OCI-LY1 (cell line): ENCODE measurements around the gene SEMA3D.

Experiments
- H2AFZ ChIP-seq: fragments of 200-600 bp; sonication (generic), shearing (Covaris generic); 2 replicates; pipeline ENCODE4 v1.6.0; 2014; ENCODE audit warnings: antibody characterized with exemption, mild to moderate bottlenecking, low read length
- H3F3A ChIP-seq: fragments of 200-600 bp; sonication (generic), shearing (Covaris generic); 2 replicates; pipeline ENCODE4 v1.6.0; 2014; ENCODE audit warnings: mild to moderate bottlenecking, antibody characterized with exemption, low read length, moderate library complexity; ENCODE audit not compliant: insufficient read depth
- H3K27ac ChIP-seq: fragments of 200-600 bp; sonication (generic); 2 replicates; pipeline ENCODE4 v1.5.1; 2014; ENCODE audit warnings: low read length, mixed run types, mild to moderate bottlenecking, low read depth; ENCODE audit not compliant: poor library complexity, severe bottlenecking
- H3K27me3 ChIP-seq: fragments of 200-600 bp; sonication (generic); 2 replicates; pipeline ENCODE4 v1.6.0; 2014; ENCODE audit warnings: antibody characterized with exemption, mild to moderate bottlenecking, low read length, moderate library complexity; ENCODE audit not compliant: insufficient read depth
- H3K36me3 ChIP-seq: fragments of 200-600 bp; sonication (generic); 2 replicates; pipeline ENCODE4 v1.6.1; 2014; ENCODE audit warnings: mild to moderate bottlenecking, antibody characterized with exemption, low read length, moderate library complexity, mixed read lengths; ENCODE audit not compliant: insufficient read depth
- H3K4me1 ChIP-seq: fragments of 200-600 bp; sonication (generic); 2 replicates; pipeline ENCODE4 v1.5.1; 2014; ENCODE audit warnings: mild to moderate bottlenecking, low read length, moderate library complexity; ENCODE audit not compliant: insufficient read depth, severe bottlenecking
- H3K4me2 ChIP-seq: fragments of 200-600 bp; sonication (generic), shearing (Covaris generic); 2 replicates; pipeline ENCODE4 v1.6.1; 2014; ENCODE audit warnings: low read length
- H3K4me3 ChIP-seq: fragments of 200-600 bp; sonication (generic); 2 replicates; pipeline ENCODE4 v1.5.1; 2014; ENCODE audit warnings: low read length, low read depth, mild to moderate bottlenecking, mixed read lengths; ENCODE audit not compliant: poor library complexity, severe bottlenecking
- H3K79me2 ChIP-seq: fragments of 200-600 bp; shearing (Covaris generic); 2 replicates; pipeline ENCODE4 v1.6.1; 2016; ENCODE audit warnings: mixed run types, low read length, mixed read lengths; ENCODE audit not compliant: insufficient read depth
- H3K9ac ChIP-seq: fragments of 200-600 bp; sonication (generic), shearing (Covaris generic); 2 replicates; pipeline ENCODE4 v1.6.1; 2014; ENCODE audit warnings: mild to moderate bottlenecking, low read length, mixed read lengths
- H3K9me2 ChIP-seq: fragments of 200-600 bp; sonication (generic), shearing (Covaris generic); 2 replicates; pipeline ENCODE4 v1.6.1; 2014; ENCODE audit warnings: low read depth, mild to moderate bottlenecking, low read length, mixed read lengths
- H3K9me3 ChIP-seq: fragments of 200-600 bp; shearing (Covaris generic); 2 replicates; pipeline ENCODE4 v1.6.1; 2014; ENCODE audit warnings: low read length, mixed read lengths
- H4K20me1 ChIP-seq: fragments of 200-600 bp; sonication (generic), shearing (Covaris generic); 2 replicates; pipeline ENCODE4 v1.6.0; 2016; ENCODE audit warnings: mild to moderate bottlenecking, low read length; ENCODE audit not compliant: insufficient read depth
- EZH2 ChIP-seq: fragments of 200-600 bp; sonication (generic), shearing (Covaris generic); IDR thresholded peaks from 2 replicates; pipeline ENCODE4 v1.8.0; 2017; ENCODE audit warnings: borderline replicate concordance, mixed run types, mild to moderate bottlenecking, antibody characterized with exemption, low read length, moderate library complexity, mixed read lengths
- TF ChIP-seq, protein P1 (sequence below): fragments of 200-600 bp; sonication (generic), shearing (Covaris generic); IDR thresholded peaks from 2 replicates; pipeline ENCODE4 v1.5.1; 2017; ENCODE audit warnings: mild to moderate bottlenecking, antibody characterized with exemption, low read length, moderate library complexity, mixed read lengths

The SEMA3D gene

DNA sequence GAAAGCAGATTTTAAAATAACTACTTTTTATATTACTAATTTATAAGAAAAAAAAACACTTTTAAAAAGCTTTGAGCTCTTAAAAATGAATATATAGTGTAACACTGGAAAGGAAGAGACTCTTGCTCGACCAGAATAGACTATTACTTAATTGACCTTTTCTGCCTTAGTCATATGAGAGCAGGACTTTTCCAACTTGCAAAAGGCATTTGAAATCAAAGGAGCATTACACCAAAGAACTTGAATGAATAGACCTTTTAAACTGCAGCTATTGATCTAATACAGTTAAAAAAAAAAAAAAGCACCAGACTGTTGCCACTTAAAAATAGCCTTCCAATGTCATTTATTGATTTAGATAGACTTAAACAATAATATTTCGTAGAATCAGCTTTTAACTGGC lies 17.2 kb upstream of the SEMA3D start:
- H3F3A ChIP-seq, result no peaks in the 10 kb centered on the region
- no peak overlapping the region for H3K4me3 ChIP-seq
- no peaks in the 10 kb centered on the region for H4K20me1 ChIP-seq
- no peak overlapping the region for H3K27ac ChIP-seq
- H3K9me2 ChIP-seq, result no peaks in the 10 kb centered on the region
- H3K9ac ChIP-seq, result no peak overlapping the region
- no peaks in the 10 kb centered on the region for H3K9me3 ChIP-seq
- H3K27me3 ChIP-seq, result no peaks in the 10 kb centered on the region
- no peaks in the 10 kb centered on the region for H3K36me3 ChIP-seq
- H3K4me2 ChIP-seq, result no peak overlapping the region
- no peaks in the 10 kb centered on the region for H3K79me2 ChIP-seq
- no peak overlapping the region for H2AFZ ChIP-seq
- TF ChIP-seq, protein P1, sequence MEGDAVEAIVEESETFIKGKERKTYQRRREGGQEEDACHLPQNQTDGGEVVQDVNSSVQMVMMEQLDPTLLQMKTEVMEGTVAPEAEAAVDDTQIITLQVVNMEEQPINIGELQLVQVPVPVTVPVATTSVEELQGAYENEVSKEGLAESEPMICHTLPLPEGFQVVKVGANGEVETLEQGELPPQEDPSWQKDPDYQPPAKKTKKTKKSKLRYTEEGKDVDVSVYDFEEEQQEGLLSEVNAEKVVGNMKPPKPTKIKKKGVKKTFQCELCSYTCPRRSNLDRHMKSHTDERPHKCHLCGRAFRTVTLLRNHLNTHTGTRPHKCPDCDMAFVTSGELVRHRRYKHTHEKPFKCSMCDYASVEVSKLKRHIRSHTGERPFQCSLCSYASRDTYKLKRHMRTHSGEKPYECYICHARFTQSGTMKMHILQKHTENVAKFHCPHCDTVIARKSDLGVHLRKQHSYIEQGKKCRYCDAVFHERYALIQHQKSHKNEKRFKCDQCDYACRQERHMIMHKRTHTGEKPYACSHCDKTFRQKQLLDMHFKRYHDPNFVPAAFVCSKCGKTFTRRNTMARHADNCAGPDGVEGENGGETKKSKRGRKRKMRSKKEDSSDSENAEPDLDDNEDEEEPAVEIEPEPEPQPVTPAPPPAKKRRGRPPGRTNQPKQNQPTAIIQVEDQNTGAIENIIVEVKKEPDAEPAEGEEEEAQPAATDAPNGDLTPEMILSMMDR, result no peak
- no peaks in the 10 kb centered on the region for H3K4me1 ChIP-seq

DNA sequence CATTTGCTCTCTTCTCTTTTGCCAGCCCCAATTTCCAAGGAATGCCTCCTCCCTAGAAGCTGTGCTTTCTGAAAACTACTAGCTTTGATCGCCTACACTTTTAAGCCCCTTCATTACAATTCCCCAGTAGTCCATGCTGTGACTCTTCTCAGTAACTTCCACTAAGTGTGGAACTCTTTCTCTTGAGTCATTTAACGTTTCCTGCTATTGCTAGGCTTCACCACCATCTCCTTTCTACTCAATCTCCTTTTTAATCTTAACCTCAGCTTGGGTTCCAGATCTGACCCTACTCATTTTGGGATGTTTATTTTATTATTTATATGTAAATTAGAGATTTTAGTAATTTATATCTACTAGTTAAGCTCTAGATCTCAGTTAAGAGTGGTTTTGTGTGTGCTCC lies 14.4 kb upstream of the SEMA3D start:
- H3F3A ChIP-seq, result no peaks in the 10 kb centered on the region
- H3K4me3 ChIP-seq, result no peak overlapping the region
- no peaks in the 10 kb centered on the region for H3K36me3 ChIP-seq
- H3K9ac ChIP-seq, result no peak overlapping the region
- H3K9me2 ChIP-seq, result peaks cover 4% of the 10 kb centered on the region; the same call in 1 of the 2 replicates
- H2AFZ ChIP-seq, result no peak overlapping the region
- H3K9me3 ChIP-seq, result no peaks in the 10 kb centered on the region
- no peak for TF ChIP-seq EZH2
- H4K20me1 ChIP-seq, result no peaks in the 10 kb centered on the region
- no peak overlapping the region for H3K27ac ChIP-seq
- H3K4me1 ChIP-seq, result no peaks in the 10 kb centered on the region
- no peaks in the 10 kb centered on the region for H3K27me3 ChIP-seq
- no peaks in the 10 kb centered on the region for H3K79me2 ChIP-seq
- H3K4me2 ChIP-seq, result no peak overlapping the region

DNA sequence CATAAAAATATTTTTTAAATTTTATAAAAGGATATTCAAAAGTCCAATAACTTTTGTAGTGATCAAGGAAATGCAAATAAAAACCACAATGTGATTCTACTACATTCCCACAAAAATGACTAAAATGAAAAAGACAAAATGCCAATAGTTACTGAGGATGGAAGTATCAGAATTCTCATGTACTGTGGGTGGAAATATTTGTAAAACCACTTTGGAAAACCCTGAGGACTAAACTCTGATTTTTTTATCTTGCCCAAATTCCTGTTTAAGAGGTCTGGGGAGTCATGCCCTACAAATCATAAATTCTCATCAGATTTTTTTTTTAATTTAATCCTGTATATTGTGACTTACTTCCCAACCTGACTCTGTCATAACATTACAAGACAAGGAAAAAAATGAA lies 9.8 kb upstream of the SEMA3D start:
- Histone ChIP-seq H3K9ac (no peak overlapping the region), H3K4me2 (no peak overlapping the region), H3K36me3 (no peaks in the 10 kb centered on the region), H3K9me2 (peaks cover 4% of the 10 kb centered on the region; the same call in 1 of the 2 replicates), H3K27ac (no peak overlapping the region), H4K20me1 (no peaks in the 10 kb centered on the region), H3K4me3 (no peak overlapping the region), H3K79me2 (no peaks in the 10 kb centered on the region), H3K9me3 (no peaks in the 10 kb centered on the region), H3F3A (no peaks in the 10 kb centered on the region), H2AFZ (no peak overlapping the region), H3K4me1 (no peaks in the 10 kb centered on the region), H3K27me3 (no peaks in the 10 kb centered on the region)
- TF ChIP-seq, protein P1, result no peak
- no peak for TF ChIP-seq EZH2

DNA sequence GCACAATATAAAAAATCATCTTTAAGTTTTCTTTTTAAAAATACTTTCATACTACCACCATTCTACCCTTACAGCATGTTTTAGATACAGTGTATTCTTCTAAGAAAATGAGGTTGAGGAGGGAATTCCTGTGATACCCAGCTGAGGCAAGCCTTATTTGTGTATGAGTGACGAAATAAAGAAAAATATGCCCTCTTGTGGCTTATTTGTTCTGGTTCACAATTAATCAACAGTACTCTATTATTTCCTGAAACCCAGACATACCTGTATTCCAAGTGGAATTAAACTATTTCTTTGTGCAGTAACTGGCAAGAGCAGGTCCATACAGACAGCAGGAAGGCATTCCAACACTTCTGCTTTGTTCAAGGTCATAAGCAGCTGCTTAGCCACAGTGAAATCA lies 4.5 kb upstream of the SEMA3D start:
- H3K9ac ChIP-seq, result no peak overlapping the region
- no peaks in the 10 kb centered on the region for H3K9me2 ChIP-seq
- H3K36me3 ChIP-seq, result no peaks in the 10 kb centered on the region
- H3K9me3 ChIP-seq, result no peaks in the 10 kb centered on the region
- H3K4me2 ChIP-seq, result no peak overlapping the region
- H3K4me1 ChIP-seq, result no peaks in the 10 kb centered on the region
- H3K27me3 ChIP-seq, result no peaks in the 10 kb centered on the region
- H3K79me2 ChIP-seq, result no peaks in the 10 kb centered on the region
- no peak overlapping the region for H2AFZ ChIP-seq
- H3F3A ChIP-seq, result no peaks in the 10 kb centered on the region
- no peak for TF ChIP-seq EZH2
- TF ChIP-seq, protein P1, result peak; percentile 26
- H3K4me3 ChIP-seq, result no peak overlapping the region
- no peak overlapping the region for H3K27ac ChIP-seq
- H4K20me1 ChIP-seq, result no peaks in the 10 kb centered on the region
